Measurements from ENCODE around the gene IGF2BP3. TPM values are rescaled to one million over a fixed set of nuclear protein-coding genes. Genes with fewer than 3 reads are reported as not detected.
"Not testable (repeated sequence)": the region's sequence is repeated elsewhere in the genome, so short reads cannot be mapped to it uniquely, and the experiment has no call there.

IGF2BP3 gene
- total RNA-seq: 1 to 10 TPM in 1 of 5 donors, under 1 TPM in 3, not detected in 1; 0.46 to 1.9 (median 0.55) TPM
- 0.59 TPM for total RNA-seq (2013)
- 0 to 1.3 (median 0.28) reads per million in 29 experiments for total RNA-seq

DNA sequence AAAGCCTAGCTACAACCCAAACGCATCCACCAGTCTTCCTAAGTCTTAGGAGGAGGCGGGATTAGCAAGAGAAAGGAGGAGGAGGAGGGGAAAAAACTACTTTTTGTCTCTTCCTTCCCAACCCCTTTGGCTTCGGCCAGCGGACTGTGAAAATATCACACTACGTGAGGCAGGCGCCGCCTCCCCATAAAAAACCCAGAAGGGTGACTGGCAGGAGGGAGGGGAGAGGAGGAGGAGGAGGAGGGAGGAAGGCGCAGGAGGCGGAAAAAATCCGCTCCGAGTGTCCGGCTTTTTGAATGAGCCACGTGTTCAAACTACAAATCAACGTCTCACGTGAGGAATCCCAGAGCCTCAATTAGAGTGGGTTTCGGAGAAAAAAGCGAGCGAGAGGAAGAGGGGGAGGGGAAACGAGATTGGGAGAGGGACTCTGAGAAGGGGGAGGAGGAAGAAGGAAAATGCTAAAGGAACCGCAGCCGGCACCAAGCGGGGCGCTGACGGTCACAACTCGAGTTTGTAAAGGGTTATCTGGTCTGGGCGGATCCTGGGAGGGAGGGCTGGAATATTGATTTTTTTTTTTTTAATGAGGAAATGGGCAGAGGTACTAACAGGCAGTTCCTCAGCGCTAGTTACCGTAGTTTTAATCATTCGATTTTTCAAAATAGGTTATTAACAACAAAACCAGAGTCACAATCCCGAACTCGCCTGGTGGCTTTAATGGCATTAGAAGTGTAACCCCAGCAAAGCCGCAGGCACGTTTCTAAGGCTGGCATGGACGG lies at the start of gene IGF2BP3:
TSS of gene IGF2BP3 (minus strand) at position 162 of the 776 bp plus-strand sequence. CDS start 381 bp downstream, outside the sequence.
- Histone ChIP-seq H3K36me3 (ENCODE audit: control insufficient read depth in 2 of 2, extremely low read depth in 1 of 2, insufficient read depth in 1 of 2, low read length in 1 of 2) (no peaks in the 10 kb centered on the region), H3K9me3 (no peaks in the 10 kb centered on the region), H3K4me1 (ENCODE audit: control insufficient read depth in 1 of 2, extremely low read depth in 1 of 2, insufficient read depth in 2 of 2, low read length in 2 of 2) (peaks cover 41 to 57% of the 10 kb centered on the region in 2 experiments), H3K27ac (ENCODE audit: low read length) (no peak within 1 kb of the TSS), H3K4me3 (ENCODE audit: control insufficient read depth in 1 of 2, extremely low read depth in 1 of 2, low read length in 1 of 2) (peak within 1 kb of the TSS; percentile 36 to 94), H3K27me3 (replicated peaks in 1 of 2; ENCODE audit: control insufficient read depth in 2 of 2, extremely low read depth in 1 of 2, insufficient read depth in 2 of 2, low read length in 1 of 2) (peaks cover 0 to 70% of the 10 kb centered on the region in 2 experiments)
- H3K27me3 Mint-ChIP-seq: peaks cover 62 to 73% of the 10 kb centered on the region in 2 donors
- no peak for ATAC-seq (replicated peaks in 1 of 4)
- peak within 1 kb of the TSS in 1 of 2 donors; percentile 69 for H3K27ac Mint-ChIP-seq
- peak in 1 of 35 experiments; percentile 47 for DNase-seq
- POLR2A ChIA-PET: interaction anchor here in 1 of 2 donors (0.7 kb wide), 1 partner anchor 9 kb away, joined by 3 read pairs; no protein-coding TSS in a partner anchor
- WGBS (ENCODE audit: insufficient coverage): 2% methylated on average over 15 of the region's 34 CpGs
- H3K4me1 Mint-ChIP-seq: peaks cover 38 to 45% (median 40%) of the 10 kb centered on the region in 3 donors
- H3K36me3 Mint-ChIP-seq: no peaks in the 10 kb centered on the region
- CTCF ChIA-PET: no interaction called here
- no peaks in the 10 kb centered on the region for H3K9me3 Mint-ChIP-seq
- H3K4me3 Mint-ChIP-seq: peak within 1 kb of the TSS; percentile 64 to 85 (median 69)

DNA sequence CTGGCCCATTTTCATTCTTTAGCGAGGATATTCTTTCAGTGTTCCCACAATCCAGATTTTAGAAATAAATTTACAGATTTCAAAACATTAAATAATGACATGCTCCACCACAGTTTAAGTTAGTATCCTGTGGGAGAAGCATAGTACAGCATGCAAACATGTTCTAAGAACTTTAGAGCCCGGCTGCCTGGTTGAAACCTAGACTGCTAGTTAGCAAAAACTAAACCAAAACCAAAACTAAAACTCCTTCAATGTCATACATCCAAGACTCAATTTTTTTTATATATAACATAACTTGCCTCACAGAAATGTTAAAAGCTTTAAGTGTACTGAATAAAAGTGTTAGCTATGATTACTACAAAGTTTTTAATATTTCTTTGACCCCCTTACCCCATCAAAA lies 44.5 kb upstream of the IGF2BP3 start:
- peaks cover 58% of the 10 kb centered on the region for H3K36me3 Mint-ChIP-seq
- POLR2A ChIA-PET: interaction anchor here (0.6 to 1.0 kb wide), 5 partner anchors 10 to 30 kb away, joined by 3 to 11 read pairs (median 3); no protein-coding TSS in a partner anchor

DNA sequence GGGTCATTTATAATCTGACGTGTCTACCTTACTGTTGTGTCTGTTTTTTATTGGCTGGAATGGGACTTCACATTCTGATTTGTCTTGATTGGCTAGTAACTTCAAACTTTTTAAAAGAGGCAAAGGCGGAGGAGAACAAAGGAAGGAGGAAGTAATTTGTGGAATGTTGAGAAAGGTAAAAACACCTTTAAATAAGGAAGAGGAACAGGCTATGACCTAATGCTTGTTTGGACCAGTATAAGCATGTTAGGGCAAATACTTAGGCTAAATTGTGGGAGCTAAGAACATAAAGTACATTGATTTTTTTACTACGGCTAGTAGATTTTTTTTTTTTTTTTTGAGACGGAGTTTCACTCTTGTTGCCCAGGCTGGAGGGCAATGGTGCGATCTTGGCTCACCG lies 43.5 kb upstream of the IGF2BP3 start:
- Mint-ChIP-seq H3K36me3 (peaks cover 56% of the 10 kb centered on the region), H3K4me1 (peaks cover 14 to 25% (median 18%) of the 10 kb centered on the region in 3 donors)
- ChIA-PET POLR2A (interaction anchor here (0.5 to 1.0 kb wide), 5 partner anchors 9 to 28 kb away, joined by 3 to 9 read pairs (median 4); no protein-coding TSS in a partner anchor), CTCF (interaction anchor here in 1 of 2 donors (0.7 kb wide), 2 partner anchors 1406 to 1607 kb away, joined by 3 to 6 read pairs; no protein-coding TSS in a partner anchor)
- not testable (repeated sequence) for H3K9me3 Mint-ChIP-seq; H3K27ac Mint-ChIP-seq; H3K27me3 ChIP-seq (replicated peaks in 1 of 2; ENCODE audit: control insufficient read depth in 2 of 2, extremely low read depth in 1 of 2, insufficient read depth in 2 of 2, low read length in 1 of 2); DNase-seq; H3K4me1 ChIP-seq (ENCODE audit: control insufficient read depth in 1 of 2, extremely low read depth in 1 of 2, insufficient read depth in 2 of 2, low read length in 2 of 2); ATAC-seq (replicated peaks in 1 of 4); H3K4me3 Mint-ChIP-seq; H3K4me3 ChIP-seq (ENCODE audit: control insufficient read depth in 1 of 2, extremely low read depth in 1 of 2, low read length in 1 of 2); H3K27me3 Mint-ChIP-seq; H3K27ac ChIP-seq (ENCODE audit: low read length); H3K9me3 ChIP-seq
- WGBS (ENCODE audit: insufficient coverage): 100% methylated on average over 2 of the region's 6 CpGs
- peaks cover 25 to 74% of the 10 kb centered on the region in 2 donors for H3K36me3 ChIP-seq (ENCODE audit: control insufficient read depth in 2 of 2, extremely low read depth in 1 of 2, insufficient read depth in 1 of 2, low read length in 1 of 2)

More for the DNA sequence above, 44.5 kb upstream of the IGF2BP3 start:
- no peaks in the 10 kb centered on the region for H3K9me3 Mint-ChIP-seq
- Histone ChIP-seq H3K27ac (ENCODE audit: low read length) (no peak overlapping the region), H3K36me3 (ENCODE audit: control insufficient read depth in 2 of 2, extremely low read depth in 1 of 2, insufficient read depth in 1 of 2, low read length in 1 of 2) (peaks cover 24 to 73% of the 10 kb centered on the region in 2 donors), H3K9me3 (no peaks in the 10 kb centered on the region), H3K4me3 (ENCODE audit: control insufficient read depth in 1 of 2, extremely low read depth in 1 of 2, low read length in 1 of 2) (no peak overlapping the region), H3K4me1 (ENCODE audit: control insufficient read depth in 1 of 2, extremely low read depth in 1 of 2, insufficient read depth in 2 of 2, low read length in 2 of 2) (peaks cover 0 to 9% of the 10 kb centered on the region in 2 experiments), H3K27me3 (replicated peaks in 1 of 2; ENCODE audit: control insufficient read depth in 2 of 2, extremely low read depth in 1 of 2, insufficient read depth in 2 of 2, low read length in 1 of 2) (no peaks in the 10 kb centered on the region)
- DNase-seq (no peak), ATAC-seq (replicated peaks in 1 of 4) (peak in 1 of 4 experiments; percentile 25)
- WGBS (ENCODE audit: insufficient coverage): no CpG with 5 or more reads among the region's 2 CpGs
- peak overlapping the region in 1 of 2 donors; percentile 44 for H3K27ac Mint-ChIP-seq
- no peak overlapping the region for H3K4me3 Mint-ChIP-seq
- peaks cover 16 to 18% (median 17%) of the 10 kb centered on the region in 3 donors for H3K4me1 Mint-ChIP-seq
- CTCF ChIA-PET: interaction anchor here in 1 of 2 donors (0.7 kb wide), 3 partner anchors 12 to 154 kb away, joined by 4 to 6 read pairs (median 4); no protein-coding TSS in a partner anchor
- H3K27me3 Mint-ChIP-seq: no peaks in the 10 kb centered on the region

DNA sequence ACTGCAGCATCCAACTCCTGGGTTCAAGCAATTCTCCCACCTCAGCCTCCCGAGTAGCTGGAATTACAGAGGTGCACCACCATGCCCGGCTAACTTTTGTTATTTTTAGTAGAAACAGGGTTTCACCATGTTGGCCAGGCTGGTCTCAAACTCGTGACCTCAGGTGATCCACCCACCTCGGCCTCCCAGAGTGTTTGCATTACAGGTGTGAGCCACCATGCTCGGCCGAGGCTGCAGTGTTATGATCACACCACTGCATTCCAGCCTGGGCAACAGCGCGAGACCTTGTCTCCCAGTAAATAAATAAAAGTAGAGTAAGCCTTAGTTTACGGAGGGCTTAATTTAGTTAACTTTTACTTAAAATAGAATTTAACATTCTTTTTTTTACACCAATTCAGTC lies 23.7 kb upstream of the IGF2BP3 start:
- H3K9me3 ChIP-seq: no peaks in the 10 kb centered on the region
- ATAC-seq (replicated peaks in 1 of 4): no peak
- no peak overlapping the region for H3K27ac ChIP-seq (ENCODE audit: low read length)
- H3K27me3 Mint-ChIP-seq: no peaks in the 10 kb centered on the region
- no peak for DNase-seq
- ChIA-PET POLR2A (no interaction called here), CTCF (interaction anchor here in 1 of 2 donors (0.7 to 1.0 kb wide), 2 partner anchors 221 to 300 kb away, joined by 3 read pairs; no protein-coding TSS in a partner anchor)
- H3K27ac Mint-ChIP-seq: no peak overlapping the region
- H3K27me3 ChIP-seq (replicated peaks in 1 of 2; ENCODE audit: control insufficient read depth in 2 of 2, extremely low read depth in 1 of 2, insufficient read depth in 2 of 2, low read length in 1 of 2): no peaks in the 10 kb centered on the region
- peaks cover 4 to 9% (median 6%) of the 10 kb centered on the region in 3 donors for H3K4me1 Mint-ChIP-seq
- H3K4me3 ChIP-seq (ENCODE audit: control insufficient read depth in 1 of 2, extremely low read depth in 1 of 2, low read length in 1 of 2): no peak overlapping the region
- H3K4me3 Mint-ChIP-seq: no peak overlapping the region
- no peaks in the 10 kb centered on the region for H3K9me3 Mint-ChIP-seq
- peaks cover 2 to 13% of the 10 kb centered on the region in 2 experiments for H3K4me1 ChIP-seq (ENCODE audit: control insufficient read depth in 1 of 2, extremely low read depth in 1 of 2, insufficient read depth in 2 of 2, low read length in 2 of 2)
- H3K36me3 ChIP-seq (ENCODE audit: control insufficient read depth in 2 of 2, extremely low read depth in 1 of 2, insufficient read depth in 1 of 2, low read length in 1 of 2): no peaks in the 10 kb centered on the region
- H3K36me3 Mint-ChIP-seq: peaks cover 3% of the 10 kb centered on the region
- WGBS (ENCODE audit: insufficient coverage): 92% methylated on average over 2 of the region's 9 CpGs

DNA sequence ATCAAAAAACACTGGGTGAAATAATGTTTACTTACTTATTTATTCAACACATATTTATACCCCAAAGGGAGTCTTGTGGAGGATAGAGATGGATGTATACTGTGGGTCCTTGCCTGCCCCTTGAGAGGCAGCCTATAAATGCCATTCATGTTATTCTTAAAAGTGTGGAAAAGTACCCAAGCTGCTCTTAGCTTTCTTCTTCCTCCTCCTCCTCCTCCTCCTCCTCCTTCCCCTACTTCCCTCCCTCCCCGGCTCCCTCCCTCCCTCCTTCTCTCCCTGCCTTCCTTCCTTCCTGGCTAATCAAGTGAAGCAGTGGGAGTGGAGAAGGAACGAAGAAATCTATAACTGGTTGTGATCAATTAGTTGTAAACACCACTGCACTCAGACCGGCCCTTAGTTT lies 21.2 kb upstream of the IGF2BP3 start:
- H3K4me3 Mint-ChIP-seq: peak overlapping the region; percentile 79 to 81 (median 80)
- DNase-seq: no peak
- ChIA-PET CTCF (interaction anchor here in 1 of 2 donors (0.6 kb wide), 1 partner anchor 30 kb away, joined by 3 read pairs; no protein-coding TSS in a partner anchor), POLR2A (interaction anchor here in 1 of 2 donors (1.2 kb wide), 1 partner anchor 18 kb away, joined by 4 read pairs; no protein-coding TSS in a partner anchor)
- peaks cover 2 to 13% of the 10 kb centered on the region in 2 experiments for H3K4me1 ChIP-seq (ENCODE audit: control insufficient read depth in 1 of 2, extremely low read depth in 1 of 2, insufficient read depth in 2 of 2, low read length in 2 of 2)
- H3K27ac Mint-ChIP-seq: no peak overlapping the region
- no peaks in the 10 kb centered on the region for H3K9me3 Mint-ChIP-seq
- no peaks in the 10 kb centered on the region for H3K27me3 ChIP-seq (replicated peaks in 1 of 2; ENCODE audit: control insufficient read depth in 2 of 2, extremely low read depth in 1 of 2, insufficient read depth in 2 of 2, low read length in 1 of 2)
- H3K9me3 ChIP-seq: no peaks in the 10 kb centered on the region
- H3K36me3 Mint-ChIP-seq: no peaks in the 10 kb centered on the region
- no peak overlapping the region for H3K27ac ChIP-seq (ENCODE audit: low read length)
- WGBS (ENCODE audit: insufficient coverage): no CpG with 5 or more reads among the region's 3 CpGs
- no peaks in the 10 kb centered on the region for H3K36me3 ChIP-seq (ENCODE audit: control insufficient read depth in 2 of 2, extremely low read depth in 1 of 2, insufficient read depth in 1 of 2, low read length in 1 of 2)
- no peak overlapping the region for H3K4me3 ChIP-seq (ENCODE audit: control insufficient read depth in 1 of 2, extremely low read depth in 1 of 2, low read length in 1 of 2)
- H3K4me1 Mint-ChIP-seq: peaks cover 4 to 9% (median 6%) of the 10 kb centered on the region in 3 donors
- no peaks in the 10 kb centered on the region for H3K27me3 Mint-ChIP-seq
- ATAC-seq (replicated peaks in 1 of 4): no peak

Measured in T-cell (primary cell).